Epithelial cell of prostate (primary cell): ENCODE measurements around the gene COX6A2.
"Not testable (repeated sequence)": the region's sequence is repeated elsewhere in the genome, so short reads cannot be mapped to it uniquely, and the experiment has no call there.

Source experiments
- DNase-seq: peaks from one replicate; pipeline ENCODE4 v3.0.0-alpha.2; 2011; ENCODE audit warnings: low read depth, low spot score
- H3K27ac ChIP-seq: fragments of 450-650 bp; 2 replicates; pipeline ENCODE4 v1.5.1; 2017; ENCODE audit warnings: mild to moderate bottlenecking

The COX6A2 gene

GRCh38 chr16:31464348-31464769, 36.2 kb upstream of the COX6A2 start:
- no peak for DNase-seq
- H3K27ac ChIP-seq, result no peak overlapping the region

DNA sequence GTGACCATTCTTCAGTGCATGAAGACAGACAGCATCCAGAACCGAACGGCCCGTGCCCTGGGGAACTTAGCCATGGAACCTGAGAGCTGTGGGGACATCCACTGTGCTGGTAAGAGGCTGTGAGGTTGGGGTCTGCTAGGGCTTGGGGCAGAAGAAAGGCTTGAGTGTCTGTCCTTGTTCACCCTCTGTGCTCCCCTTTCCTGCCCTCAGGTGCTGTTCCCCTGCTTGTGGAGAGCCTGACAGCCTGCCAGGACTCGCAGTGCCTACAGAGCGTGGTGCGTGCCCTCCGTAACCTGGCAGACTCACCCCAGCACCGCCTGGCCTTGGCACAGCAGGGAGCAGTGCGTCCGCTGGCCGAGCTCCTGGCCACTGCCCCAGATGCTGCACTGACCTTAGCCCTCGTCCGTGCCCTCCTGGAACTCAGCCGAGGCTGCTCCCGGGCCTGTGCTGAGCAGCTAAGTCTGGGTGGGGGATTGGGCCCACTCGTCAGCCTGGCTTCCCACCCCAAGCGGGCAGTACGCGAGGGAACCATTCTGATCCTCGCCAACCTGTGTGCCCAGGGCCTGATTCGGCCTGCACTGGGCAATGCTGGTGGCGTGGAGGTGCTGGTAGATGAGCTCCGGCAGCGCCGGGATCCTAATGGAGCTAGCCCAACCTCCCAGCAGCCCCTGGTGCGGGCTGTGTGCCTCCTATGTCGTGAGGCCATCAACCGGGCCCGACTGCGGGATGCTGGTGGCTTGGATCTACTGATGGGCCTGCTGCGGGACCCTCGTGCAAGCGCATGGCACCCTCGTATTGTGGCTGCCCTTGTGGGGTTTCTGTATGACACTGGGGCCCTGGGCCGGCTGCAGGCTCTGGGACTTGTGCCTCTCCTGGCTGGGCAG, 34.0 kb upstream of the COX6A2 start:
- no peak for DNase-seq
- no peak overlapping the region for H3K27ac ChIP-seq

GRCh38 chr16:31461201-31461920, 33.2 kb upstream of the COX6A2 start:
- DNase-seq, result no peak
- H3K27ac ChIP-seq, result peak overlapping the region; percentile 96

DNA sequence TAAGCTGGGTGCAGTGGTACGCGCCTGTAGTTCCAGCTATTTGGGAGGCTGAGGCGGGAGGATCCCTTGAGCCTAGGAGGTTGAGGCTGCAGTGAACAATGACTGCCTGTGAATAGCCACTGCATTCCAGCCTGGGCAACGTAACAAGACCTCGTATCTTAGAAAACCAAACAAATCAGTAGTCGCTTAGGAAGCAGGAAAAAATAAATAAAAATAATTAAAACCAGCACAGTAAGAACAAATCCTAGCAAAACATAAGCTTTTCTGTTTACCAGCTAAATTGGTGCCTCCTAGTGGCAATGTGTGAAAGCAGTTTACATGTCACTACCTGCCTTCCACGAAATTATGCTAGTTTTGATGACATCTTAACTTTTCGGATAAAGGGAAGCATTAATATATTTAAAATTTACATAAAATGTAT, 32.4 kb upstream of the COX6A2 start:
- DNase-seq, result no peak
- H3K27ac ChIP-seq, result peak overlapping the region; percentile 96

DNA sequence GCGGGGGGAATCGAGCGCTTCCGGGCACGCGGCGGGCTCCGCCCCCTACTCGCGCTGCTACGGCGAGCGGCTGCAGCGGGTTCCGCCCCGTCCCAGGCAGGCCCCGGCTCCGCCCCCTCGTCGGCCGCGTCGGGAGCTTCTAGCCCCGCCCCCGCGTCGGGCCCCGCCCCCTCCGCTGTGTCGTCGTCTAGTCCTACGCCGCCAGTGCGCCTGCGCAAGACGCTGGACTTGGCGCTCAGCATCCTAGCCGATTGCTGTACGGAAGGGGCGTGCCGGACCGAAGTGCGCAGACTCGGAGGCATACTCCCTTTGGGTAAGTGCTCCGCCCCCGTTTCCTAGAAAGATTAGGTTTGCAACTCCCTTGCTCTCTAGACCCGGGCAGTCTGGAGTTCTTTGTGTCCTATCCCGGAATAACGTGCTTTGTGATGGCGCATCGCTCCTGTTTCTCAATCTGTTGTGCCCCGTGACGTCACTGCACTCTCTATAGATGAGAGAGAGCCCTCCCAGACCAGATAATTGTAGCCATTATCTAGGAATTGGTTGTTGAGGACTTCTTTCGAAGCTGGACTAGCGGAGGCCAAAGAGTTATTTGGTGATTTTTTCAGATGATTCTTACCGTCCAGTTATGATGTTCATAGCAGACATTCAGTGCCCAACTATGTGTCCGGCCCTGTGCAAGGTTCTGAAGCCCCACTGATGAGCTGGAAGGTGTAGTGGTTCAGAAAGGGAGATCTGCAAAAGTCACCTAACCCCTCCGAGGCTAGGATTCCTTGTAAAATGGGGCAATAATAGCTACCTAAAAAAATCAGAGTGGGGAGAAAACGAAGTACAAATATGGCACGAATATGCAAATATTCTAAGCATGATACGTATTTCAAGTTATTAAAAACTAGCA, 31.8 kb upstream of the COX6A2 start:
- H3K27ac ChIP-seq, result peak overlapping the region; percentile 96
- DNase-seq, result peak; percentile 91

GRCh38 chr16:31458844-31459686, 30.9 kb upstream of the COX6A2 start, which contains the start of gene ARMC5:
TSS of gene ARMC5 (plus strand) at chr16:31459501. CDS start at chr16:31459525, 24 bp downstream.
- peak; percentile 94 for DNase-seq

GRCh38 chr16:31458073-31458843, 30.1 kb upstream of the COX6A2 start:
- H3K27ac ChIP-seq, result peak overlapping the region; percentile 96
- no peak for DNase-seq

More at GRCh38 chr16:31458844-31459686, 30.9 kb upstream of the COX6A2 start, which contains the start of gene ARMC5:
- H3K27ac ChIP-seq, result peak within 1 kb of the TSS; percentile 96

- H3K27ac ChIP-seq, result no peak overlapping the region
- no peak for DNase-seq
Measured at GRCh38 chr16:31456988-31457360, 28.8 kb upstream of the COX6A2 start.

DNA sequence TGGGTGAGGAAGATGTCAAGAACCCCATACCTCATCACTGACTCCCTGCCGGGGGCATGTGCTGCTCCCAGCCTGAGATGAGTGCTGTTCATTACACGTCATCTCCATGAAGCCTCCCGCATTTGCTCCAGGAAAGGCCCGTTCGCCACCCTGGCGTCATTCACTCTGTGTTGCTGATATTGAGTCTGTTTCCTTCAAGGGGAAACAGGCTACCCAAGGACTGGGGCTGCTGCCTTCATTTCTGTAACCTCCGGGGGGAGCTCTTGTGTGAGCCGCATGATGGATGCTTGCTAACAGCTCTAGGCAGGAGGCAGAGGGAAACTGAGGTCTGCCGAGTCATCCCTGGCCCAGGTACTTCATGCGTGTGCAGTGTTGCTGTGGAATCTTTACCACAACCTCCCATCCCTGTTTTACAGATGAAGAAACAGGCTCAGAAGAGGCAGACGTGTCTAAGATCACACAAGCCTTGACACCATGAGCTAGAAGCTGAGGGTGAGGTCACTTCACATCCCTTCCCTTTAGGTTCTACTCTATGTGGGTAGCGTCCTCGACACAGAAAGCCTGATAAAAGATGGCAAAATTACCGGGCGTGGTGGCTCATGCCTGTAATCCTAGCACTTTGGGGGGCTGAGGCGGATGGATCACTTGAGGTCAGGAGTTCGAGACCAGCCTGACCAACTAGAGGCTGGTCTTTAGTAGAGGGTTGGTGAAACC, 27.6 kb upstream of the COX6A2 start:
- H3K27ac ChIP-seq, result peak overlapping the region; percentile 97
- no peak for DNase-seq

- H3K27ac ChIP-seq, result peak overlapping the region; percentile 97
- no peak for DNase-seq
Measured at GRCh38 chr16:31453255-31454204, 25.4 kb upstream of the COX6A2 start.

- peak overlapping the region; percentile 97 for H3K27ac ChIP-seq
- DNase-seq, result peak; percentile 67
Measured at GRCh38 chr16:31452631-31453106, 24.5 kb upstream of the COX6A2 start.

DNA sequence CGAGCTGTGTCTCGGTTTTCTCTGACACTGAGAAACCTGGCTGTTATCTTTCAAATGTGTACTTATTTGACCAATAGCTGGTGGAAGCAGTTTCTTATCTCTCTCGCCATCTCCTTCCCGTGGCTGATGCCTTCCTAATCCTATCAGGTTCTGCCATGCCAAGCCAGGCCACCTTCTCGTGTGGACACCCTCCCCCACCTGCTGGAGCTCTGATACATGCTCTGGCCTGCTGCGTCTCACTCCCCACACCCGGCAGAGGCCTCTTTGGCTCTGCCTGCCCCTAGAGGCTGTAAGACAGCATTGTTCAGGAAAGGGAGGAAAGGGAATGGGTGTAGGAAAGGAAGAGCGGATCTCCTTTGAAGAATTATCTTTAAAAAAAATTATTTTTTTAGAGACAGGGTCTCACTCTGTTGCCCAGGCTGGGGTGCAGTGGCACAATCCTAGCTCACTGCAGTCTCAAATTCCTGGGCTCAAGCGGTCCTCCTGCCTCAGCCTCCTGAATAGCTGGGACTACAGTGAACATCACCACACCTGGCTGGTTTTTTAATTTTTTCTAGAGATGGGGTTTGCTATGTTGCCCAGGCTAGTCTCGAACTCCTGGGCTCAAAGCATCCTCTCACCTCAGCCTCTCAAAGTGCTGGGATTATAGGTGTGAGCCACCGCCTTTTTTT, 23.7 kb upstream of the COX6A2 start:
- DNase-seq, result peak; percentile 52
- peak overlapping the region; percentile 97 for H3K27ac ChIP-seq

- H3K27ac ChIP-seq, result peak overlapping the region; percentile 97
- no peak for DNase-seq
Measured at GRCh38 chr16:31451201-31451600, 23.0 kb upstream of the COX6A2 start.

DNA sequence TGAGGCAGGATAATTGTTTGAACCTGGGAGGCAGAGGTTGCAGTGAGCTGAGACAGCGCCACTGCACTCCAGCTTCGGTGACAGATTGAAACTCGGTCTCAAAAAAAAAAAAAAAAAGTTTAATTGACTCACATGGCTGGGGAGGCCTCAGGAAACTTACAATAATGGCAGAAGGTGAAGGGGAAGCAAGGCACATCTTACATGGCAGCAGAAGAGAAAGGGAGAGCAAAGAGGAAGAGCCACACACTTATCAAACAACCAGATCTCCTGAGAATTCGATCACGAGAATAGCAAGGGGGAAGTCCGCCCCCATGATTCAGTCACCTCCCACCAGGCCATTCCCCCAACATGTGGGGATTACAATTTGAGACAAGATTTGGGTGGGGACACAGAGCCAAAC, 17.8 kb upstream of the COX6A2 start:
- DNase-seq, H3K27ac ChIP-seq: not testable (repeated sequence)

DNA sequence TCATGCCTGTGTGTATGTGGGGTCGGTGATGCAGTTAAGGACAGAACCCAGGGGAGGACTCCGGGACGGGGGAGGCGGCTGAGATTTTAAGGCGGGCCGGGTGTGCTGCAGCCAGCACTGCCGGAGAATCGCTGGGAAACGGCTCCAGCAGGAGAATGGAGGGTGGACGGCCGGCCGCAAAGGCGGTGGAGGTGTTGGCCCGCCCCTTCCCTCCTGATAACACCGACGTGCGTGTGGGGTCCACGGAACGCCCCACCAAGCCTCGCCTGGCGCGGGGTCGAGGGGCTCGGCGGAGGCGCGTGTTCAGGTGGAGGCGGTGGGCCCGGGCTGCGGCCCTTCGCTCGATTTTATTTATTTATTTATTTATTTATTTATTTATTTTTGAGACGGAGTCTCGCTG, 13.8 kb upstream of the COX6A2 start:
- no peak overlapping the region for H3K27ac ChIP-seq
- DNase-seq, result no peak

- H3K27ac ChIP-seq, result peak overlapping the region; percentile 9
- DNase-seq, result no peak
Measured at GRCh38 chr16:31440516-31441184, 12.5 kb upstream of the COX6A2 start.
